HG03457 (cell line): Measurements from ENCODE around the gene ADH1C.

Experiments used
- ATAC-seq: cut with Tn5 transposase; IDR thresholded peaks from one replicate; pipeline ENCODE4 v1.9.1; 2021; ENCODE audit warnings: moderate number of reproducible peaks; ENCODE audit not compliant: unreplicated experiment

The ADH1C gene

DNA sequence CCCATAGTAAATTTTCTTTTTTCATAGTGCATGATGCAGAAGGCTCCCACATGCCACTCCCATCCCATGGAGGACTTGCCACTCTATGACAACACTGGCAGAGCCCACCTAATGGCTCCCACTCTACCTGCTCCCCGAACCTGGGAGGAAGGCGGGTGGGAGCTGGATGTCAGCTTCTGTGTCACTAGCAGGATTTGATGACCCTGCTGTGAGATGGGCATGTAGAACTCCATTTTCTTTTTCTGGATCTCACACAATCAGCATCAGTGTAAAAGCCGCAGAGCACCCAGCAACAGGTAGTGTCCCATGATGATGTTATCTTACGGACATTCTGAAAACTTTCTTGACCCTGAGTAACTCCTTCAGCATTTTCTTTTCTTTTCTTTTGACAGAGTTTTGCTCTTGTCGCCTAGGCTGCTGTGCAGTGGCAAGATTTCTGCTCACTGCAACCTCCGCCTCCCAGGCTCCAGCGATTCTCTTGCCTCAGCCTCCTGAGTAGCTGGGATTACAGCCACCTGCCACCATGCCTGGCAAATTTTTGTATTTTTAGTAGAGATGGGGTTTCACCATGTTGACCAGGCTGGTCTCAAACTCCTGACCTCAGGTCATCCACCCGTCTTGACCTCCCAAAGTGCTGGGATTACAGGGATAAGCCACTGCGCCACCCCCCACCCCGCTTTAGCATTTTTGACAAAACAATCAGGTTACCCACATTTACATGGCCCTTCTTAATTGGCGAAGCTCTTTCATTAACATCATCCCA is 46.7 kb downstream of the ADH1C start:
- no peak for ATAC-seq

DNA sequence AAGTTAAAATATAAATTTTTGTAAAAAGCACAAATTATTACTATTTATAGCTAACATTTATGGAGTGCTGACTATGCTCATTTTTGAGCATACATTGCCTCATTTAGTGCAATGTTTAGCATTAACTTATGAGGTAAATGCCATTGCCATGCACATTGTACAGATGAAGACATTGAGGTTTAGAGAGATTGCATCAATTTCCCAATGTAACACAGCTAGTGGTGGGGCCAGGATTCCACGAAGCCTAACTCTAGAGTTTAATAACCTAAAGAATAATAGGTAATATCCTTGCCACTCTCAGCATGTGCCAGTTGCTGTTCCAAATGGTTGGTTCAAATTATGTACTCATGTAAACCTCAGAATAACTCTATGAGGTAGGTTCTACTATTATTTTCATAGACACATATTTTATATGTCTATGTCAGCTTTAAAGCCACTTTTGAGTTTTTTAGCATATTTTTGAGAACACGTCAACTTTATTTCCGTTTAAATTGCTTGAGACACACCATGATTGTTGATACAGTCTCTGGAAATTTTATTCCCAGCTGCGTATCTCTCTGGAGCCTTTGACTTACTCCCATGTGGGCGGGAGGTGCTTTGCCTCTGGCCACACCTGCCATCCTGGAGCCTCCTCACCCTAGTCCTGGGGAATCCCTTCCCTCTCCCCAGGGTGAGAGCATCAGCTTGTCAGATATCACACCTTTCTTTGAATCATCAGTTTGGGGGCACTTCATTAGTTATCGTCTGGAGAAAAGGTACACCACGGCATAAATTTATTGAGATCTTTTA is 51.0 kb downstream of the ADH1C start:
- ATAC-seq: no peak

DNA sequence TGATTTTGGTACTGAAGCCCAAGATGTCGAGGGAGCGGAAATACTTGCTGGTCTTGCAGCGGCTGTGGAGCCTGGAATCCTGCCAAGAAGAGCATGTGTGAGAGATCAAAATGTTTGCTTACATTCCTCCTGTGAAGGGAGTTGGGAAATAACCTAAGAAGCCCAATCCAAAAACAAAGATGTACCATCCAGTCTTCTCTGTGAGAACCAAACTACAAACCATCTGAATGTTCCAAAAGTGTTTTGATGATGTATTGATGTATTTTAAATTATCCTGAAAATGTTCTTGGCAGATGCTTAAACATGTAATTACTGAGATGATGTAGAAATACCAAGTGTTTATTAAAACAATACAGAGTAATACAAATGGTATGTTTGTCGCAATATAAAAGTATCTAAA is 51.6 kb downstream of the ADH1C start:
- ATAC-seq: no peak

DNA sequence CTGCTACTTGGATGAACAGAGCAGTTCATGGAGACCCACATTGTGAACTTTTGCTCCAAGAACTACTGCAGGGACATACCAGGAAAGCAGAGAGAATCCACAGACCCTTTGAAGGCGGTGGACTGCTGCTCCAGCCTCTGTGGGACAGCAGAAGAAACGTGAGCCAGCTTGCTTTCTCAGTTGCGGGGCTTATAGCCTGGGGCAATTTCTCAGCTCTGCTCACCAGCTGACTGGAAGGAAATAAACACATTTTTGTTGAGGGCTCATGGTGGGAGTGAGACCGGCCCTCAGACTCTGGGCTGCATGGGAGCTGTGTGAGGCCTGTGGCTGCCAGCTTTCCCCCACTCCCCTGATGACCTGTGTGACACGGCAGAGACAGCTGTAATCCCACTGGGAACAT is 59.2 kb downstream of the ADH1C start:
- no peak for ATAC-seq

DNA sequence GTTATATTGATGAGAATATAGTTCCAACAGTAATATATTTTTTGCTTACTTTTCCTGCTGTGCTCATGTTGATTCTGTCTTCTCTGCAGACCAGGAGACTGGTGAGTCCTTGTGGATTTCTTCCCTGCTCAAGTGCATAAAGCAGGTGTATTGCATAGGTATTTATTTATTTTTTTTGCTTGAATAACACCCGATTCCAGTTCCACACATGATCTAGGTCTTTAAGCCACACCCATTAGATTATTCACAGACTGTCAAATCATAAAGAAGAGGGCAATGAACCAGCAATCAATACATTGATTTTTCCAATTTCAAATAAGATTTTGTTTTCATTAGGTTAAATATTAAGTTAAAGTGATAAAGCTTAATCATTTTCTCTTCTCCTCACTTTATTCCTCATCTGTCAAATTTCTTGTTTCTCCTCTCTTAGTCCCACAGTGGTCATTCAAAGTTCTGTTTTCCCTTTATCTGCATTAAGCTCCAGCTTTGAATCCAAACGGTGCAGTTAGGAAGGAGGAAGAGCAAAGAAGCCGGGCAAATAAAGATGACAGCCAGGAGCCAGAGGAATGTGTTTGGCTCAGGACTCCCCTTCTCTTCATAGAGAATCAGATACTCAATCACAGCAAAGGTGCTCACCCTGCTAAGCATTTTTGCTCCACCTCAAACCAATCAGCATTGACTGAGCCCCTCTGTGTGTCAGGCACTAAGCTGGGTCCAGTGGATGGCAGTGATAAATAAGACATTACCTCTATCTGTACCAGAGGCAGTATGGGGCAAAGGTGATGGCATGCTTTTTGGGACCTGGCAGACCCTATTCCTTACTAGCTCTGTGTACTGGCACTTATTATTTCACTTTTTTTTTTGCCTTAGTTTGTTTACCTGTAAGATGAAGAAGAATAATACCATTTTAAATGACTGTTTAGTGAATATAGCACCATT is 61.4 kb downstream of the ADH1C start, which contains the start of gene ADH1A:
TSS of gene ADH1A (minus strand) at position 138 of the 939 bp plus-strand sequence. CDS start at position 67, 71 bp downstream.
- no peak for ATAC-seq
